Right lobe of liver (tissue), 6 donors: Measurements from ENCODE around the gene ATXN7. TPM values are rescaled to one million over a fixed set of nuclear protein-coding genes. Genes with fewer than 3 reads are reported as not detected.
A peak's percentile ranks its signal among the peaks of the same experiment; 100 is the strongest.

ENCODE experiments used
- ATAC-seq, 4 donors: fragments of 200-7000 bp; cut with Tn5 transposase; one replicate each; pipeline ENCODE4 v1.9.1; 2020; ENCODE audit warnings: mild to moderate bottlenecking in 4 of 4, moderate library complexity in 4 of 4
- DNase-seq, 3 donors: peaks; one replicate each; pipeline ENCODE4 v3.0.0-alpha.2; 2020
- H3K27ac ChIP-seq, 3 donors: fragments of 200-600 bp; one replicate each; pipeline ENCODE4 v1.8.0; 2022
- H3K27me3 ChIP-seq, 2 donors: fragments of 200-600 bp; one replicate each; pipeline ENCODE4 v1.8.0; 2022
- H3K36me3 ChIP-seq, 4 donors: fragments of 200-600 bp; sonication (generic) in 1 of 4; one replicate each; pipeline versions ENCODE4 v1.5.1 to v1.8.0; 2017 to 2022; ENCODE audit warnings: control low read depth in 1 of 4
- H3K4me1 ChIP-seq, 4 donors: fragments of 200-600 bp; sonication (generic) in 1 of 4; one replicate each; pipeline versions ENCODE4 v1.5.1 to v1.8.0; 2017 to 2022; ENCODE audit warnings: control low read depth in 1 of 4
- H3K4me3 ChIP-seq, 3 donors: fragments of 200-600 bp; one replicate each; pipeline ENCODE4 v1.8.0; 2022
- H3K9me3 ChIP-seq, 4 donors: fragments of 200-600 bp; sonication (generic) in 1 of 4; one replicate each; pipeline versions ENCODE4 v1.5.1 to v1.8.0; 2017 to 2022; ENCODE audit warnings: control low read depth in 1 of 4
- CTCF ChIP-seq, 4 donors: fragments of 200-600 bp in 3 of 4; fragments of 450-650 bp in 1 of 4; IDR thresholded peaks; one replicate each; pipeline versions ENCODE4 v1.5.1 to v1.8.0; 2016 to 2022; ENCODE audit warnings: antibody characterized with exemption in 4 of 4, mild to moderate bottlenecking in 2 of 4
- POLR2A ChIP-seq: fragments of 450-650 bp; IDR thresholded peaks from one replicate; pipeline ENCODE4 v1.6.1; 2017; ENCODE audit warnings: antibody characterized with exemption, mild to moderate bottlenecking
- WGBS: methylation state at CpG from one replicate; pipeline ENCODE4 v1.1.6; 2018; ENCODE audit warnings: low coverage, low lambda C conversion rate; ENCODE audit not compliant: insufficient coverage; ENCODE audit errors: missing lambda C conversion rate; 5-methylcytosine and 5-hydroxymethylcytosine counted together
- intact Hi-C, 2 donors: fragments of 100-400 bp; cut with DNase I; formaldehyde crosslinking; loops; one replicate each; pipeline versions ENCODE4 v1.11.2 to v1.14.1; 2022
- total RNA-seq, 6 experiments: library from RNA; depleted of rRNA in 2 of 6; stranded (reverse); fragments of >200 nt in 2 of 6; fragmentation: NEBNext Ultra II Directional in 3 of 6; extraction: Animal tissue kit (Norgen Biotek cat#: 25700) in 3 of 6; gene quantifications; one replicate each; pipeline versions ENCODE4 v1.1.0 to v1.2.4, GENCODE V29; 2016 to 2023
- donor health status: DM: no; HTN: yes; CAD: no.
- donor health status: DM: no; HTN: no; CAD: no.
- donor health status: DM: no; HTN: no; CAD: no.
- donor health status: DM: no; HTN: yes; CAD: no.
- donor health status: DM: no; HTN: yes; CAD: no.

The ATXN7 gene
- total RNA-seq, 6 experiments from 2014 or later, result 14.6 to 18.6 (median 15.0) TPM

- Histone ChIP-seq H3K4me3 (peak overlapping the region; percentile 79 to 88 (median 81)), H3K9me3 (no peaks in the 10 kb centered on the region), H3K27ac (peak overlapping the region; percentile 92 to 95 (median 94)), H3K27me3 (no peaks in the 10 kb centered on the region), H3K36me3 (no peaks in the 10 kb centered on the region), H3K4me1 (peaks cover 0 to 30% (median 8%) of the 10 kb centered on the region in 4 donors)
- no peak for TF ChIP-seq CTCF (IDR thresholded peaks at IDR 0.05)
- no peak for TF ChIP-seq POLR2A
- DNase-seq, result no peak
- under 1% methylated on average over 18 of the region's 18 CpGs for WGBS
- ATAC-seq, result no peak
- intact Hi-C loops, result loop anchor here in 1 of 2 donors (10.0 kb wide), 1 partner anchor 83 kb away; no protein-coding TSS in a partner anchor
Observed at GRCh38 chr3:63911509-63911872, 47.8 kb downstream of the ATXN7 start.

- TF ChIP-seq CTCF (IDR thresholded peaks at IDR 0.05) (peak in 1 of 4 donors; percentile 30), POLR2A (peak; percentile 90)
- Histone ChIP-seq H3K9me3 (no peaks in the 10 kb centered on the region), H3K27me3 (no peaks in the 10 kb centered on the region), H3K36me3 (no peaks in the 10 kb centered on the region), H3K27ac (peak within 1 kb of the TSS; percentile 92 to 95 (median 94)), H3K4me3 (peak within 1 kb of the TSS; percentile 79 to 88 (median 81)), H3K4me1 (peaks cover 0 to 30% (median 8%) of the 10 kb centered on the region in 4 donors)
- WGBS, result 0% methylated on average over 4 of the region's 115 CpGs
- intact Hi-C loops, result loop anchor here in 1 of 2 donors (10.0 kb wide), 1 partner anchor 83 kb away; no protein-coding TSS in a partner anchor
- ATAC-seq (peak; percentile 80 to 91 (median 90)), DNase-seq (peak; percentile 94 to 97 (median 97))
Observed at GRCh38 chr3:63911873-63912767, 48.5 kb downstream of the ATXN7 start, which contains the start of gene SCAANT1. TSS of gene SCAANT1 (minus strand) at chr3:63912383.

GRCh38 chr3:63912768-63913588, 49.3 kb downstream of the ATXN7 start:
- DNase-seq (peak; percentile 77 to 88 (median 79)), ATAC-seq (peak; percentile 45 to 55 (median 50))
- no peak for TF ChIP-seq CTCF (IDR thresholded peaks at IDR 0.05)
- no peak for TF ChIP-seq POLR2A
- Histone ChIP-seq H3K4me3 (peak overlapping the region; percentile 79 to 88 (median 81)), H3K4me1 (peaks cover 0 to 30% (median 8%) of the 10 kb centered on the region in 4 donors), H3K27me3 (no peaks in the 10 kb centered on the region), H3K9me3 (no peaks in the 10 kb centered on the region), H3K36me3 (no peaks in the 10 kb centered on the region), H3K27ac (peak overlapping the region; percentile 92 to 95 (median 94))
- intact Hi-C loops, result loop anchor here in 1 of 2 donors (10.0 kb wide), 1 partner anchor 82 kb away; no protein-coding TSS in a partner anchor
- WGBS, result 7% methylated on average over 16 of the region's 46 CpGs

- H3K27ac ChIP-seq, result peak overlapping the region; percentile 92 to 95 (median 94)
- TF ChIP-seq POLR2A (no peak), CTCF (IDR thresholded peaks at IDR 0.05) (peak in 1 of 4 donors; percentile 8)
- peak overlapping the region in 1 of 3 donors; percentile 22 for H3K4me3 ChIP-seq
- 18% methylated on average over 5 of the region's 5 CpGs for WGBS
- DNase-seq (peak in 1 of 3 donors; percentile 62), ATAC-seq (no peak)
- intact Hi-C loops, result loop anchor here in 1 of 2 donors (10.0 kb wide), 1 partner anchor 80 kb away; no protein-coding TSS in a partner anchor
- H3K9me3 ChIP-seq, result no peaks in the 10 kb centered on the region
- H3K4me1 ChIP-seq, result peaks cover 0 to 30% (median 8%) of the 10 kb centered on the region in 4 donors
- H3K27me3 ChIP-seq, result no peaks in the 10 kb centered on the region
- no peaks in the 10 kb centered on the region for H3K36me3 ChIP-seq
Observed at GRCh38 chr3:63914312-63914711, 50.6 kb downstream of the ATXN7 start.
